ENCODE data around the gene ERCC1. TPM values are rescaled to one million over a fixed set of nuclear protein-coding genes. Genes with fewer than 3 reads are reported as not detected.
A peak's percentile ranks its signal among the peaks of the same experiment; 100 is the strongest.

Gene ERCC1
- polyA plus RNA-seq, 10 donors, result 81.8 to 106 (median 91.7) TPM

DNA sequence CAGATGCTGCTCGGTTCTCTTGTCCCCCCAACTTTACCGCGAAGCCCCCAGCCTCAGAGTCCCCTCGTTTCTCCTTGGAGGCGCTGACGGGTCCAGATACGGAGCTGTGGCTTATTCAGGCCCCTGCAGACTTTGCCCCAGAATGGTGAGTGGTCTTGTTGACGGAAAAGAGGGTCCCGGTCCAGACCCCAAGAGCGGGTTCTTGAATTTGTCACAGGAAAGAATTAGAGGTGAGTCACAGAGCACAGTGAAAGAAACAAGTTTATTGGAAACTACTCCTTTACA, 16.7 kb downstream of the ERCC1 start:
- no peak for DNase-seq

DNA sequence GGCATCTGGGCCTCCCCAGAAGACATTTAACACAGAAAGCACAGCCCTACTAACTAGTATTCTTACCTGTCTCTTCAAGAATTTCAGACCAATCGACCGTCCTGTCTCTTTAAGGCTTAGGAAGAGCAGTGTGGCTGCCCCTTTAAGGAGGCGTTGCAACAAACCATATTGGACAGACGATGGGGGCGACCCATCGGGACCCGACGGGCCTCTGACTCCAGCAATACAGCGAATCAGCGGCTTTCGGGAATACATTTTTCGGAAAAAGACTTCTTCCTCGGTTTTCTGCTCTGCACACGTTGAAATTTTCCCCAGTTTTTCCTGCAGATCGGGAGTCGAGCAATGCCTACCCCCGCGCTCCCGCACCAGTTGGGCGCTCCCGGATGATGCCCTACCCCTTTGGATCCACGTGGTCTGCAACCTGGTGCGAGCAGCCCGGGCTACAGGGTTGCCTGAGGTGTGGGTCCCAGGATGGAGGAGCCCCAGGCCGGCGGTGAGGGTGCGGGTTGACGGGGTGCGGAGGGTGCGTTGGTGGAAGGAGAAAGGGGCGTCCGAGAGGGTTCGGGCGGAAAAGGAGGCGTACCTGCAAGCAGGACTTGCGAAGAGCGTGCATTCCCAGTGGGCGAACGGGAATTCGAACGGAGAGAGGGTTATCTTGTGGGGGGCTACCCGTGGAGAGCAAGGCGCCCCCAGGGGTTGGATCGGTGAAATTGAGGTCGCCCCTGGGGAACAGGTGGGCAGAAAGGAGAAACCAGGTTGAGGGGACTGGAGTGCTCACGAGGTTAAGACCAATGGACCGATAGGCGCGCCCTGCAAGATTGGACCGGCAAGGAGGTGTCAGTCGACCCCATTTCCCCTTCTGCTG, 17.3 kb downstream of the ERCC1 start, which contains the start of gene POLR1G:
Gene POLR1G (plus strand): TSS at position 419 of the 865 bp plus-strand sequence. CDS start 53 bp downstream, at position 472.
- DNase-seq, result peak; percentile 84 to 96 (median 86)

DNA sequence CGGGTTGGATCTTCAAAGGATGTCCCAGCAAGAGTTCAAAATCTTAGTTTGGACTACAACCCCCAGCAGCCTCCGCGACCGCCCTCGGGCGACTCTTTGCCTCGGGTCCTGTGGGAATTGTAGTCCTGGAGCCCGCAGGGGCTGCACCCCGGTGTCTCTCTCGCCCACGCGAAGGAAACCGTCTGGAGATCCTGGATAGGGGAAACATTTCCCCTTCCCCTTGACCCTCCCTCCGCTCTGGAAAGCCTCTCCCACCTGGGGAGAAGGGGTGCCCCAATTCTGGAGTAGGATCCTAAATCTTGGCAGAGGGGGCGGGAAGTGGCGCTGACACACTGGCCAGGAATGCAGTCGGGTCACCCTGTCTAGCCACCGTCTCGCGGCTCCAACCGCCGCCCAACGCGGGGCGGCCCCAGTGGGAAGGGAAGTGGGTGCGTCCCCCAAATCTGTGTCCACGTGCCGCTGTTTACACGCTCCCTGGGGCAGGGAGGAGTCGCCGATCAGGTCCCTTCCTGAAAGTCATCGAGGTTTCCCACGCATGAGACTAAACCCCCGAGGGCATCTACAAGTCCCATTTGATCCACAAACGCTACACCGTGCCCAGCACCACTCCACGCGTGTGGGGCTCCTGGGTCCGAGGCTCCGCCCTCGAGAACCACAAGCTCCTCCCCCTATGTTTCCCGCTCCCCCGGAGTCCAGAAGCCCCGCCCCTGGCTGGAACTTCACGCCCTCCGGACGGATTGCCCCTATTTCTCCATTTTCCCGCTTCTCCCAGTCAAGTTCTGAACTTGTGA, 18.1 kb downstream of the ERCC1 start:
- DNase-seq, result peak; percentile 82 to 91 (median 88)

DNA sequence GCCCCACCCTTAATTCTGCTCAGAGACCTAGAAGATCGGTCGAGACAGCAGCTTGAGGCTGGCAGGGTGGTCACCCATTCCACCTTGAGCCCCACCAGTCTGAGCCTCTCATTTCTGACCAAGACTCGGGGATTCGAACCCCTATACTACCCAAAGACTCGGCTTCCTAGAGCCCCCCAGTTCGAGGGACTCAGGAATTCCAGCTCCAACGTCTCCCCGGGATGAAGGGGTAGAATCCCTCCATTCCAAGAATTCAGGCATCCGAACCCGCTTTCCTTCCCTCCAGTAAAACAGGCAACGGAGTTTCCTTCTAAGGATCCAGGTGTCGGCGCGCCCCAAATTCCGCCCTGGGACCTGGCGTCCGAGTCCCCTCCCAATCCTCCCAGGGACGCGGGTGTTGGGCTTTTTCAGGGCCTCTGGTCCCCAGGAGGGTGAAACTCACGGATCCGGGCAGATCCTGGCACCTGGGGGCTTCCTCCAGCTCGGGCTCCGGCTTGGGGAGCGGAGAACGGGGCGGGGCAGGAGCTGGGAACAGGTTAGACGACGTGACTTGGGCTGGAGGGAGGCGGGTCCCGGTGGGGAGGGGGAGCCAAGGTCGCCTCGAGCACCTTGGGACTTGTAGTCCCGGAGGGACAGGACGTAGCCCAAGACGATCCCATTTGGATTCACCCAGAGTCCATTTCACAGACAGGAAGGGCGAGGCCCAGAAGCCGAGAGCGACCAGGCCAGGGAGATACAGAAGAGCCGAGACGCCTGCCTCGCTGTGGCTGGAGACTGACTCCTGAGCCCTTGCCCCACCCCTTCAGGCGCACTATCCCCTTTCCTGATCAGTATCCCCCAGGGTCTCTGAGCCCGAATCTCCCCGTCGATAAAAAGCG, 18.9 kb downstream of the ERCC1 start, which contains the start of gene PPP1R13L:
Gene PPP1R13L (minus strand): TSS at position 513 of the 878 bp plus-strand sequence. CDS start 6,751 bp downstream, outside the sequence.
- peak in 1 of 3 donors; percentile 55 for DNase-seq

GRCh38 chr19:45403781-45404556, 19.7 kb downstream of the ERCC1 start:
- no peak for DNase-seq

- DNase-seq, result no peak
Observed at GRCh38 chr19:45403272-45403671, 20.4 kb downstream of the ERCC1 start.

- peak in 2 of 3 donors; percentile 25 to 42 for DNase-seq
Observed at GRCh38 chr19:45402298-45403061, 21.2 kb downstream of the ERCC1 start.

DNA sequence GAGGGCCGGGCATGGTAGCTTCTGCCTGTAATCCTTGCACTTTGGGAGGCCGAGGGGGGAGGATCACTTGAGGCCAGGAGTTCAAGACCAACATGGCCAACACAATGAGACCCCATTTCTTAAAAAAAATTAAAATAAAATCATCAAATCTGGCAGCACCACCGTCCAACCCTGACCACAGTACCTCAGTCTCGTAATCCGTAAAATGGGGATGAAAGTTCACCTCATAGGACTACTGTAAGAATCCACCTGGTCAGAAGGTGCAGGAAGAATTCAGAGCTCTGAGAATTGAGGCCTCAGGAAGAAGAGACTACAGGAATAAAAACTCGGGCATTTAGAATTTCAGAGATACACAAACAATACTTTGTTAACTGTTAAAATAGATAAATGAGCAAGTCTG, 21.9 kb downstream of the ERCC1 start:
- no peak for DNase-seq

DNA sequence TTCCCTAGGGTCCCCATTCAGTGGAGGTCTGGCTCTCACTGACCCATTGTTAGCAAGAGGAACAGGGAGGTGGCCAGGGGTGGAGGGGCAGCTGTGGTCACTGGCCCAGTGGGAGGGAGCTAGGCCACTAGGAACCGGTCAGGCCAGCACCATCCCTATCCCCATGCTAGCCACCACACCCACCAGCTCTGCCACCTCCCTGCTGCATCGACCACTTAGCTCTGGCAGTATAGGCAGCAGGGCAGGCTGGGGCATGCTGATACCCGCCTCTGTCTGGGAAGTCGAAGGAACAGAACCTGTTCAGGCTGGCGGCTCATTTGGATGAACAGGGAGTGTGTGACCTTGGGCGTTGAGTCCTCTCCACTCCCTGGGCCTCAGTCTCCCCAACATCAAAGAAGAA, 23.5 kb downstream of the ERCC1 start:
- DNase-seq, result no peak

DNA sequence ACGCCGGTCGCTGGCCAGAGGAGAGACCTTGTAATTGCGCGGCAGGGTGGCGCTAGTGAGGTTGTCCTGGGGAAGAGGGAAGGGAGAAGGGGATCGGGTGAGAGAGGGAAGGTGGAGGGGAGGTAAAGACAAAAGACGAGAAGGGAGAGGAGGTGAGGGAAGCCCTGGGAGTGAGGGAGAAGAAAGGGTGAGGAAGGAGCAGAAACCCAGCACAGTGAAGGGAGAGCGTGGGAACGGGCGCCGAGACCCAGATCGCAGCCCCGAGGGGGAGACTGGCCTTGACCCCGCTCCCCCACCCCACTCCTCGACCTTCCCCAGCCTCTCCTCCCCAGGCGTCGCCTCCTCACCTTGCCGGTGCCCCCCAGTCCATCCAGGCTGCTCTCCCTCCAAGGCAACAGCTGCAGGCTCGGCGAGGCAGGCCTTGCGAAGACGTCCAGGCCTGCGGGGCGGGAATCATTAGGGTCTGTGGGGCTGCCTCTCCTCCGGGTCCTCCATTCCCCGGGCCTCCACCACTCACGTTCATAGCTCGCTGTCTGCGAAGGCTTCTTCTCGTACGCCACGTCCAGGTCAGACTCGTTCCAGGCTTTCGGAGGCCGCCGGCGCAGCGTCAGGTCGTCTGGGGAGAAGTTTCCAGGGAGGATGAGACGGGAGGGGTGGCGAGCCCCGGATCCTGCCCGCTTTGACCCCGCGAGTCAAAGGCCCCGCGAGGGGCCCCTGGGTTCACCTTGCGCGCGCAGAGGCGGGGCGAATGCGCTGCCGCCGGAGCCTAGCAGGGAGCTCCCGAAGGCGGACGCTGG, 27.7 kb downstream of the ERCC1 start:
- no peak for DNase-seq

- no peak for DNase-seq
Observed at GRCh38 chr19:45391871-45392665, 31.6 kb downstream of the ERCC1 start.

GRCh38 chr19:45391346-45391745, 32.4 kb downstream of the ERCC1 start:
- no peak for DNase-seq

- peak in 1 of 3 donors; percentile 17 for DNase-seq
Observed at GRCh38 chr19:45385392-45386221, 38.1 kb downstream of the ERCC1 start.

GRCh38 chr19:45382426-45382825, 41.3 kb downstream of the ERCC1 start:
- DNase-seq, result no peak

- no peak for DNase-seq
Observed at GRCh38 chr19:45380107-45380506, 43.6 kb downstream of the ERCC1 start.

- peak; percentile 63 to 96 (median 73) for DNase-seq
Observed at GRCh38 chr19:45376045-45376724, 47.5 kb downstream of the ERCC1 start.

Data from muscle of back (tissue), 11 donors.